NCI-H82 (cell line): Measurements from ENCODE around the gene CALML5.

ENCODE experiments used
- DNase-seq: peaks from one replicate; lab custom pipeline; 2025; lab: John Stamatoyannopoulos, UW

CALML5 gene

GRCh38 chr10:5515948-5516761 lies 16.8 kb upstream of the CALML5 start:
- no peak for DNase-seq

DNA sequence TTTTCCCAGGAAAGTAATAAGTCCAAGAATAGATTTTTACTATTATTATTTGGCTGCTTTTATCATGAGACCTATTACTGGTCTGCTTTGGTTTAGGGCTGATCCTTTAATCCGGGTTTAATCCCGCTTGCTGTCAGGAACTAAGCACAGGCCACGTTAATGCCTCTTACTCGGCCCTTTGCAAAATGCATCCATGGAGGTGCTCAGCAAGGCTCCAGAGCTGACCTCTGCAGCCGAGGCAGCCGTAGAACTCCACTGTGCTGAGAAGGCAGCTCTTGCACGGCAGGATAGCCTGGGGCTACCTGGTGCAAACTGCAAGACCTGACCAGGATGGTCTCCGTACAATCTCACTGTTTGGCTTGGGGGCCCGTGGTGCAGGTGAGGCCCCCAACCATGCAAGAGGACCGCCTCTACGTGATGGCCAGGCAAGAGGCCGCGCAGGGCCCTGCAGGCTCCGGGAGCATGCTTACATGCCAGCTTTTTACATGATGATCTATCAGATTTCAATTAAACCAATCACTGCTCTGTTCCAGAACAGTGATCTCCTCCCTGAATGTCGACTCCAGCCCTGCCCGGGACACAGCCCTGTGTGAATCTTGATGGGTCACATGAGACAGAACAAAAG lies 15.0 kb upstream of the CALML5 start:
- DNase-seq = peak; percentile 87

GRCh38 chr10:5512881-5513612 lies 13.7 kb upstream of the CALML5 start:
- peak; percentile 62 for DNase-seq

DNA sequence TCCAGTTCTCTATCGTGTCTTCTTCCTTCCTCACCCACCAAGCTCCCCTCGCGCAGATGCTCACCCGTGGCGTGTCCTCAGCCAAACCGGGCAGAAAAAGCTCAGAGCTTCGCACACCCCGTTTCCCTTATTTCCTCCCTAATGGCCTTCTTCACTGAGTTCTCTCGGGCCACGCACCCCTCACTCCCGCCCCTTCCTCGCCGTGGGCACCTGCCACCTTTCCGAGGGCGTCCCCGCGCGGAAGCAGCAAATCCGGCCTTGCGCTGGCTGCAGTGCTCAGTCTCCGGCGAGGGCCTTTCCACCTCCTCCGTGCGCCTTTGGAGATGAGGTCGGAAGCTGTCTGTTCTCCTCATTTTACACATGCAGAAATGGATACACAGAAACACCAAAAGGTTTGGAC lies 13.0 kb upstream of the CALML5 start:
- no peak for DNase-seq

DNA sequence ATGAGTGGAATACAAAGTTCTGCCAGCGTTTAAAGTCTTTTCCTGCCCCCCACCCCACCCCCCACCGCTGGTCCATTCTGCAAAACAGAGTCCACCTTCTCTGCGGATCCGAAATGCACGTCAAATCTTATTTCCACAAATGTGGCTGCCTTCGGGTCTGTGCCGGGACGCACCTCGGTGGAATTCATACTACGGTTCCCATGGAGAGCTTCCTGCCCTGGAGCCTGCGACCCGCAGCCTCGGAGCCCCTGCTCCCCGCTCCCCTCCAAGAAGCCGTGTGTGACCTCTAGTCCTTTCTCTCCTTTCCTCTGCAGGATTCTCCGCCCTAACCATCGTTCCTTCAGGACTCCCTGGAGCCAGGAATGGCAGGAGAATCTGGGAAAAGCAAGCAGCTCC lies 12.5 kb upstream of the CALML5 start:
- DNase-seq = no peak

DNA sequence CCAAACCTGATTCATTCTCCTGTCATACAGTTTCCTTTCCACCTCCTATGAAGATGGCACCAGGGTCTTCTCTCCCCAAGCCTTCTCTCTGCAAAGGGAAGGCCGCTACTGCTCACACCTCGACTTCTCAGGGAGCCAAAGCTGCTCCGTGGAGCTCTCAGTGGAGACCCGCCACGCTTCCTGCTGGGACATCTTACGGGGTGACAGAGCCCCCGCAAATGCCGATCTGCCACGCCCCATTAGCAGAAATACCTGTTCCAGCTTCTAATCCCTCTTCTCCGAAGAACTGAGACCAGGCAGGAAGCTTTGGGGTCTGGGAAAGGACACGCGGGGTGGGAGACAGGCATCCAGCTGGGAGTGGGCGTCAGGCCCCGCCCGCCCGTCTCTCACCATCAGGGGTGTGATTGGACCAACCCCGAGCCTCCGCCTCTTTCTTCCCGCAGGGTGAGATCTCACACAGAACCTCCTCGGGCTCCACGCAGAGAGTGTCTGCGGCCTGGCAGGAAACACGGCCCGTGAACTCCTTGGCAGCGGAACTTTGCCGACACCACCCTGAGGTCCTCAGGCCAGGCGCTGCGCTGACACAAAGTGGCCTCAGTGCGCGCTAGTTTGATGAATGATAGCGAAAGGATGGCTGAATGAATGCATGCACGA lies 12.0 kb upstream of the CALML5 start:
- no peak for DNase-seq

DNA sequence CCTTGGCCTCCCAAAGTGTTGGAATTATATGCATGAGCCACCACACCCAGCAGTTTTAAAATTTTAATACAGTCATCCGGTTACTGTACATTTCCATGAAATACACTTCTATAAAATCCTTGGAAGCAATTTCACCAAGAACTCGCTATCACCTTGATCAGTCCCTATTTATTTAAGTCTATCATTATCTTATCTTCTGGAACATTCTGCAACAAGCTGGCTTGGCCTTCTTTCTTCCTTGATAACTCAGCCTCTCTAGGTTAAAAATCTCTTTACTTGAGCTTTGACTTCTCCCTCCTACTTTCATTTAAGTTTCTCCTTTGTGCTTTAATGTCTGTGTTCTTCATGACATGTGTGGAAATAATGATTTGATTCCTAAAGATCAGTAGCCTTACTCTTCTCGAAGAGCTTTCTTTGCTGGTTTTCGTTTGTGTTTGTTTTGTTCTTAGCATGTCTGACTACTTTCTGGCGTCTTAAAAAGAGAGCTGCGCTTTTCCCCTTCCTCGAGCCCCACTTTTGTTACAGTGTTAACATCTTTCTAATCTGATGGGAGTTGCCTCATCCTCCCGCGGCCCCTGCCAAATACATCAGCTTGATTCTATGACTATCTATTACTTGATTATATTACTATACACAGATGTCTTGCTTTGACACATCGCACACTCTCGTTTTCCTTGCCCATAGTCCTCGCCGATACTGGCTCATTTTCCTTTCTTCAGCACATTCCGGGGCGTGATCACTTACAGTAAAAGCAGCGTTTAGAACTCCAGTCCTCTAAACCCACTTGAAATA lies 11.1 kb upstream of the CALML5 start:
- DNase-seq = no peak

GRCh38 chr10:5509691-5510090 lies 10.3 kb upstream of the CALML5 start:
- no peak for DNase-seq

- DNase-seq = no peak
Measured at GRCh38 chr10:5509236-5509635, 9.9 kb upstream of the CALML5 start.

DNA sequence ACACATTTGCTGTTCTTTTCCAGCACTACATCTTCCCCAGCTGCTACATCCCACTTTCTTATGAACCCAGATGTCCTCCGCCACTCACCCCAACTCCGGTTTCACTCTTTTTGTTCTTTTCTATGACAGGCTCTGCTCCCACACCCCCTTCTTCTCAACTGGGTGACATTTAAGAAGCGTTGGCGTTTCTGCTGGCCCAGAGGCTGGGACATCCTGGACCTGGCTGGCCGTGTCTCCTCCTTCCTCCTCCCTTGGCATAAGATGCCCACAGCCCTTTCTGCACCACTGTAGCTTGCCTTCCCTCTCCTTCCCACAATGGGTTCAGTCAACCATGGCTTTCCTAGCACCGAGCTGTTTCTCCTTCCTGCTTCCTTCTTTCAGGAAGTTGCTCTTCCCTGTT lies 9.4 kb upstream of the CALML5 start:
- no peak for DNase-seq

- no peak for DNase-seq
Measured at GRCh38 chr10:5508161-5508604, 8.8 kb upstream of the CALML5 start.

DNA sequence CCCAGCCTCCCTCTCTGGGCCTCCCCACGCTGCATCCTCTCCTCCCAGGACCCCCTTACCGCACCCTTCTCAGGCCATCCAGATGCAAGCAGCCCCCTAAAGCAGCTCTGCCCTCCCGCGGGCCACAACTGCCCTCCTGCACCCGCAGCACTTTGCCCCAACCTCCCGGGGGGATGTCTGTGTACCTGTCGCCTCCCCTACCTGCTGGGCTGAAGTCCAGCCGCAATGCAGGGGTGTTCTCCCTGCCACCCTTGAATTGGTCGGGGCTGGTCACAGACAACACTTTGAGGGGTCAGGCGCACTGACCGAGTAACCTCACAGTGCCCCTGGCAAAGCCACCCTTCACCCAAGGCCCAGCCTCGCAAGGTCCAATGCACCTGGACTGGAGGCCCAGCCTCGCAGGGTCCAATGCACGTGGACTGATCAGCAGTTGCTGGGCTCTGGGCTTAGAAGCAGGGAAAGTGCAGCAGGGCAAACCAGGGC lies 8.3 kb upstream of the CALML5 start:
- no peak for DNase-seq

- DNase-seq = no peak
Measured at GRCh38 chr10:5506751-5507648, 7.6 kb upstream of the CALML5 start.

GRCh38 chr10:5506246-5506645 lies 6.9 kb upstream of the CALML5 start:
- DNase-seq = no peak

- no peak for DNase-seq
Measured at GRCh38 chr10:5504146-5505072, 5.0 kb upstream of the CALML5 start.

DNA sequence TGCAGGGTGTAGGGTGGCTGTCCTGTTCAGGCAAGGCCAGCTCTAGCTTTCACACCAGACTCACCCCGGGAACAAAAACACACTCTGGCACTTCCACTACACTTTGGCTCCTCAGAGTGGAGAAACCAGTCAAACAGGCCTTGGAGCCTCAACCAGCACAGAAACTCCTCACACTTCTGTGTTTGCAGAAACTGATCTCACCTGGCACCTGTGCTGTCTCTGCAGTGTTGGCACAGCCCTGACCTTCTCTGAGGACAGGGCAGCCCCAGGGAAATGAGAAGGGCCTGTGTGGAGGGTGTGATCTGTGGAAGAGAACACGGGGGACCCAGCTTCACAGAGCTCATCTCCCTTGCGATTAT lies 4.1 kb upstream of the CALML5 start:
- no peak for DNase-seq

GRCh38 chr10:5502571-5503476 lies 3.5 kb upstream of the CALML5 start:
- DNase-seq = no peak

- no peak for DNase-seq
Measured at GRCh38 chr10:5502061-5502521, 2.7 kb upstream of the CALML5 start.
